ENCODE results near the gene GNGT2. TPM values are rescaled to one million over a fixed set of nuclear protein-coding genes. Genes with fewer than 3 reads are reported as not detected.
A peak's percentile ranks its signal among the peaks of the same experiment; 100 is the strongest.
"Not testable (repeated sequence)": the region's sequence is repeated elsewhere in the genome, so short reads cannot be mapped to it uniquely, and the experiment has no call there.

GNGT2 gene
- polyA plus RNA-seq, 1 donor: 1.1 TPM

- no peak for DNase-seq
Observed at GRCh38 chr17:49209061-49209571, 1.3 kb downstream of the GNGT2 start.

GRCh38 chr17:49204516-49204915, 5.9 kb downstream of the GNGT2 start:
- no peak for DNase-seq

- no peak for DNase-seq
Observed at GRCh38 chr17:49203796-49204195, 6.6 kb downstream of the GNGT2 start.

- DNase-seq: no peak
Observed at GRCh38 chr17:49201481-49201927, 8.9 kb downstream of the GNGT2 start.

GRCh38 chr17:49200423-49201083, 9.8 kb downstream of the GNGT2 start:
- no peak for DNase-seq

- DNase-seq: no peak
Observed at GRCh38 chr17:49198211-49198610, 12.2 kb downstream of the GNGT2 start.

GRCh38 chr17:49197346-49197998, 12.9 kb downstream of the GNGT2 start:
- DNase-seq: no peak

- no peak for DNase-seq
Observed at GRCh38 chr17:49196520-49196919, 13.9 kb downstream of the GNGT2 start.

GRCh38 chr17:49195751-49196150, 14.6 kb downstream of the GNGT2 start:
- DNase-seq: no peak

GRCh38 chr17:49194297-49194607, 16.1 kb downstream of the GNGT2 start:
- DNase-seq: no peak

GRCh38 chr17:49193513-49194296, 16.7 kb downstream of the GNGT2 start:
- DNase-seq: peak; percentile 81

- DNase-seq: peak; percentile 92
Observed at GRCh38 chr17:49191917-49192741, 18.2 kb downstream of the GNGT2 start.

- DNase-seq: no peak
Observed at GRCh38 chr17:49191409-49191916, 18.9 kb downstream of the GNGT2 start.

- no peak for DNase-seq
Observed at GRCh38 chr17:49190932-49191331, 19.4 kb downstream of the GNGT2 start.

- no peak for DNase-seq
Observed at GRCh38 chr17:49187301-49187700, 23.1 kb downstream of the GNGT2 start.

GRCh38 chr17:49185381-49185780, 25.0 kb downstream of the GNGT2 start:
- not testable (repeated sequence) for DNase-seq

- DNase-seq: not testable (repeated sequence)
Observed at GRCh38 chr17:49184522-49184921, 25.9 kb downstream of the GNGT2 start.

GRCh38 chr17:49183801-49184200, 26.6 kb downstream of the GNGT2 start:
- DNase-seq: no peak

- DNase-seq: no peak
Observed at GRCh38 chr17:49183341-49183740, 27.0 kb downstream of the GNGT2 start.

- no peak for DNase-seq
Observed at GRCh38 chr17:49180998-49181635, 29.3 kb downstream of the GNGT2 start.

- peak; percentile 26 for DNase-seq
Observed at GRCh38 chr17:49180303-49180702, 30.1 kb downstream of the GNGT2 start.

Data from left kidney (tissue), 2 donors.